Liver (tissue), 3 donors: ENCODE results near the gene RHOH.

ENCODE experiments used
- ATF3 ChIP-seq: IDR thresholded peaks from 2 replicates; pipeline ENCODE4 v1.6.1; 2016; ENCODE audit warnings: antibody characterized with exemption
- CTCF ChIP-seq: fragments of 150-350 bp; IDR thresholded peaks from 2 replicates; pipeline ENCODE4 v1.5.1; 2017; ENCODE audit warnings: improper control_type of control experiment, low read depth, low read length; ENCODE audit not compliant: missing input control
- donor health status: healthy.
- donor health status: healthy.

- TF ChIP-seq CTCF (no peak), ATF3 (no peak)
These were observed 18.2 kb upstream of the RHOH start for GRCh38 chr4:40178672-40179071.
